ENCODE data around the gene VAMP2. TPM values are rescaled to one million over a fixed set of nuclear protein-coding genes. Genes with fewer than 3 reads are reported as not detected.

VAMP2 gene
- polyA plus RNA-seq, 2 of the 4 experiments (the other 2 are of a cell fraction): 19.2 to 21.7 TPM

GRCh38 chr17:8124350-8125153 lies 38.2 kb downstream of the VAMP2 start:
- CTCF ChIA-PET: interaction anchor here (0.8 to 8.1 kb wide), 10 partner anchors 9 to 622 kb away, joined by 3 to 116 read pairs (median 5); partner anchors contain the start of gene VAMP2
- DNase-seq (ENCODE audit: low read depth in 1 of 2, low spot score in 1 of 2): peak in 1 of 2 experiments; percentile 53
- Histone ChIP-seq H3K4me2 (peak overlapping the region; percentile 95), H3K27ac (peak overlapping the region in 1 of 2 experiments; percentile 83; a peak in 5 of 6 replicates), H3K4me1 (peaks cover 19% of the 10 kb centered on the region), H3K9me3 (no peaks in the 10 kb centered on the region), H3K4me3 (peak overlapping the region; percentile 56)
- no peak; the same call in 1 of the 2 replicates for TF ChIP-seq MAX (IDR thresholded peaks at IDR 0.05)
- 0 out of 5 replicates have a peak, but pooled peaks of 1 of the 2 experiments have one; percentile 4 for TF ChIP-seq JUN (IDR thresholded peaks at IDR 0.05)
- TF ChIP-seq MAFK (IDR thresholded peaks at IDR 0.05; ENCODE audit: partially characterized antibody): no peak
- no peak for TF ChIP-seq FOSL2 (IDR thresholded peaks at IDR 0.05)
- no peak for TF ChIP-seq FOSL2 (CRISPR knock-in tag; IDR thresholded peaks at IDR 0.05)
- peak; percentile 33; the same call in 1 of the 2 replicates for TF ChIP-seq USF2 (IDR thresholded peaks at IDR 0.05)
- no peak for TF ChIP-seq TFCP2L1 (CRISPR knock-in tag; IDR thresholded peaks at IDR 0.05)
- TF ChIP-seq E2F6 (IDR thresholded peaks at IDR 0.05; ENCODE audit: borderline replicate concordance, low read depth): 0 out of 2 replicates have a peak, but pooled peaks have one; percentile 39
- no peak for TF ChIP-seq EHF (CRISPR knock-in tag; IDR thresholded peaks at IDR 0.05)
- no peak for FAIRE-seq
- no peak for ATAC-seq
- WGBS (ENCODE audit: missing lambda C conversion rate): 35% methylated on average over 24 of the region's 24 CpGs
- POLR2A ChIA-PET: interaction anchor here (0.9 to 3.9 kb wide), 9 partner anchors 9 to 171 kb away, joined by 3 to 35 read pairs (median 4); partner anchors contain the start of genes BORCS6, CTC1 and SLC25A35

GRCh38 chr17:8123695-8124349 lies 38.9 kb downstream of the VAMP2 start, which contains the start of gene HES7:
Gene HES7, minus strand, starts transcription at chr17:8124106. Its CDS starts 22 bp downstream, at chr17:8124084.
- WGBS (ENCODE audit: missing lambda C conversion rate): 2% methylated on average over 29 of the region's 29 CpGs
- ATAC-seq (no peak), FAIRE-seq (no peak), DNase-seq (ENCODE audit: low read depth in 1 of 2, low spot score in 1 of 2) (peak in 1 of 2 experiments; percentile 62)
- CTCF ChIA-PET: interaction anchor here (0.8 to 8.1 kb wide), 13 partner anchors 9 to 623 kb away, joined by 3 to 116 read pairs (median 5); partner anchors contain the start of gene VAMP2
- H3K27ac ChIP-seq: peak within 1 kb of the TSS; percentile 61 to 83
- TF ChIP-seq MAX (IDR thresholded peaks at IDR 0.05) (peak; percentile 59), RNF2 (IDR thresholded peaks at IDR 0.05; ENCODE audit: borderline replicate concordance, low read depth) (no peak), POLR2A (IDR thresholded peaks at IDR 0.05; ENCODE audit: low read length) (peak; percentile 53), JUN (IDR thresholded peaks at IDR 0.05) (0 out of 5 replicates have a peak, but pooled peaks of 1 of the 2 experiments have one; percentile 30)
- H3K4me3 ChIP-seq: peak within 1 kb of the TSS; percentile 56
- no peaks in the 10 kb centered on the region for H3K9me3 ChIP-seq
- peak within 1 kb of the TSS; percentile 95 for H3K4me2 ChIP-seq
- H3K4me1 ChIP-seq: peaks cover 19% of the 10 kb centered on the region
- POLR2A ChIA-PET: interaction anchor here (0.9 to 3.9 kb wide), 10 partner anchors 10 to 172 kb away, joined by 3 to 35 read pairs (median 4); partner anchors contain the start of genes BORCS6, CTC1 and SLC25A35

- Histone ChIP-seq H3K4me1 (peaks cover 19% of the 10 kb centered on the region), H3K4me2 (peak overlapping the region; percentile 95), H3K9me3 (no peaks in the 10 kb centered on the region), H3K4me3 (peak overlapping the region; percentile 56), H3K27ac (peak overlapping the region; percentile 61 to 83)
- WGBS (ENCODE audit: missing lambda C conversion rate): under 1% methylated on average over 48 of the region's 55 CpGs
- CTCF ChIA-PET: interaction anchor here (0.6 to 8.1 kb wide), 15 partner anchors 10 to 623 kb away, joined by 3 to 116 read pairs (median 8); partner anchors contain the start of genes BORCS6 and VAMP2
- ATAC-seq (no peak), FAIRE-seq (no peak), DNase-seq (ENCODE audit: low read depth in 1 of 2, low spot score in 1 of 2) (peak; percentile 39 to 52)
- POLR2A ChIA-PET: interaction anchor here (1.0 to 3.9 kb wide), 5 partner anchors 34 to 173 kb away, joined by 3 to 35 read pairs (median 7); partner anchors contain the start of gene SLC25A35
- TF ChIP-seq ZFP36 (IDR thresholded peaks at IDR 0.05; ENCODE audit: borderline replicate concordance, partially characterized antibody) (no peak), HOXA7 (CRISPR knock-in tag; IDR thresholded peaks at IDR 0.05) (0 out of 2 replicates have a peak, but pooled peaks have one; percentile 28), TFCP2L1 (CRISPR knock-in tag; IDR thresholded peaks at IDR 0.05) (no peak; the same call in 1 of the 2 replicates), RAD21 (conservative IDR thresholded peaks at IDR 0.05 in 1 of 2, IDR thresholded peaks at IDR 0.05 in 1 of 2) (no peak), CHD2 (IDR thresholded peaks at IDR 0.05; ENCODE audit: low read length, partially characterized antibody) (no peak), ESRRA (IDR thresholded peaks at IDR 0.05; ENCODE audit: borderline replicate concordance, low read length) (no peak), FOXS1 (CRISPR knock-in tag; IDR thresholded peaks at IDR 0.05) (0 out of 2 replicates have a peak, but pooled peaks have one; percentile 15), TP53 (CRISPR knock-in tag; IDR thresholded peaks at IDR 0.05) (no peak), MAZ (IDR thresholded peaks at IDR 0.05; ENCODE audit: borderline replicate concordance, low read depth, low read length) (no peak), E2F6 (IDR thresholded peaks at IDR 0.05; ENCODE audit: borderline replicate concordance, low read depth) (peak; percentile 87), ELK1 (IDR thresholded peaks at IDR 0.05; ENCODE audit: low read depth, low read length) (no peak), POLR2A (IDR thresholded peaks at IDR 0.05; ENCODE audit: low read length) (no peak), HOXB13 (CRISPR knock-in tag; IDR thresholded peaks at IDR 0.05; ENCODE audit: low read depth) (no peak)
These were observed 39.6 kb downstream of the VAMP2 start for GRCh38 chr17:8122924-8123694.
